Aorta (tissue), 5 donors: Measurements from ENCODE around the gene NFYC. TPM values are rescaled to one million over a fixed set of nuclear protein-coding genes. Genes with fewer than 3 reads are reported as not detected.

Source experiments
- ATAC-seq: fragments of 200-7000 bp; cut with Tn5 transposase; one replicate; pipeline ENCODE4 v1.9.1; 2022; ENCODE audit warnings: moderate library complexity; ENCODE audit not compliant: low FRiP score
- DNase-seq, 2 donors: peaks; one replicate each; pipeline ENCODE4 v3.0.0-alpha.2; 2020
- H3K27ac ChIP-seq, 2 donors: one replicate each; pipeline ENCODE4 v1.5.1; 2013; ENCODE audit warnings: low read length in 2 of 2, mild to moderate bottlenecking in 2 of 2, moderate library complexity in 2 of 2, control low read depth in 1 of 2, inconsistent platforms in 1 of 2, low read depth in 1 of 2
- H3K27me3 ChIP-seq, 2 donors: one replicate each; pipeline ENCODE4 v1.6.1; 2013; ENCODE audit warnings: control low read depth in 1 of 2, low read length in 1 of 2, mild to moderate bottlenecking in 1 of 2, moderate library complexity in 1 of 2; ENCODE audit not compliant: insufficient read depth in 2 of 2, control insufficient read depth in 1 of 2
- H3K36me3 ChIP-seq, 2 donors: one replicate each; pipeline ENCODE4 v1.6.1; 2013; ENCODE audit warnings: control low read depth in 1 of 2, low read length in 1 of 2, mild to moderate bottlenecking in 1 of 2; ENCODE audit not compliant: insufficient read depth in 2 of 2, control insufficient read depth in 1 of 2
- H3K4me1 ChIP-seq, 2 donors: one replicate each; pipeline ENCODE4 v1.6.1; 2013; ENCODE audit warnings: low read length in 2 of 2, control low read depth in 1 of 2, mild to moderate bottlenecking in 1 of 2, moderate library complexity in 1 of 2; ENCODE audit not compliant: insufficient read depth in 2 of 2, control insufficient read depth in 1 of 2
- H3K4me3 ChIP-seq, 2 donors: one replicate each; pipeline ENCODE4 v1.5.1; 2013; ENCODE audit warnings: low read length in 2 of 2, control low read depth in 1 of 2, mild to moderate bottlenecking in 1 of 2
- H3K9me3 ChIP-seq: one replicate; pipeline ENCODE4 v1.6.1; 2013; ENCODE audit warnings: mild to moderate bottlenecking, low read length; ENCODE audit not compliant: control insufficient read depth
- WGBS, 2 donors: extraction: QIAGEN DNeasy Blood & Tissue Kit; methylation state at CpG; one replicate each; pipeline ENCODE4 v1.1.7; 2013; 5-methylcytosine and 5-hydroxymethylcytosine counted together
- intact Hi-C, 2 donors: fragments of 100-400 bp; cut with DNase I; formaldehyde crosslinking; loops; one replicate each; pipeline versions ENCODE4 v1.14.2 to v1.15.0; 2022
- polyA plus RNA-seq, 2 donors: library from polyadenylated mRNA; stranded (reverse); fragments of 200-250 nt; gene quantifications; one replicate each; pipeline ENCODE4 v1.2.3, GENCODE V29; 2013
- total RNA-seq, 2 donors: library from RNA; stranded (reverse); fragmentation: NEBNext Ultra II Directional; extraction: Animal tissue kit (Norgen Biotek cat#: 25700); gene quantifications; one replicate each; pipeline ENCODE4 v1.2.1, GENCODE V29; 2021
- donor health status: healthy with polysubstance abuse.
- donor health status: Bipolar disorder and iron deficiency.
- donor health status: DM: no; HTN: no; CAD: no.
- donor health status: DM: no; HTN: no; CAD: no.
- donor health status: DM: yes; HTN: yes; CAD: no.

NFYC gene
- total and polyA plus RNA-seq, 4 donors: 21.3 to 56.4 (median 37.6) TPM

DNA sequence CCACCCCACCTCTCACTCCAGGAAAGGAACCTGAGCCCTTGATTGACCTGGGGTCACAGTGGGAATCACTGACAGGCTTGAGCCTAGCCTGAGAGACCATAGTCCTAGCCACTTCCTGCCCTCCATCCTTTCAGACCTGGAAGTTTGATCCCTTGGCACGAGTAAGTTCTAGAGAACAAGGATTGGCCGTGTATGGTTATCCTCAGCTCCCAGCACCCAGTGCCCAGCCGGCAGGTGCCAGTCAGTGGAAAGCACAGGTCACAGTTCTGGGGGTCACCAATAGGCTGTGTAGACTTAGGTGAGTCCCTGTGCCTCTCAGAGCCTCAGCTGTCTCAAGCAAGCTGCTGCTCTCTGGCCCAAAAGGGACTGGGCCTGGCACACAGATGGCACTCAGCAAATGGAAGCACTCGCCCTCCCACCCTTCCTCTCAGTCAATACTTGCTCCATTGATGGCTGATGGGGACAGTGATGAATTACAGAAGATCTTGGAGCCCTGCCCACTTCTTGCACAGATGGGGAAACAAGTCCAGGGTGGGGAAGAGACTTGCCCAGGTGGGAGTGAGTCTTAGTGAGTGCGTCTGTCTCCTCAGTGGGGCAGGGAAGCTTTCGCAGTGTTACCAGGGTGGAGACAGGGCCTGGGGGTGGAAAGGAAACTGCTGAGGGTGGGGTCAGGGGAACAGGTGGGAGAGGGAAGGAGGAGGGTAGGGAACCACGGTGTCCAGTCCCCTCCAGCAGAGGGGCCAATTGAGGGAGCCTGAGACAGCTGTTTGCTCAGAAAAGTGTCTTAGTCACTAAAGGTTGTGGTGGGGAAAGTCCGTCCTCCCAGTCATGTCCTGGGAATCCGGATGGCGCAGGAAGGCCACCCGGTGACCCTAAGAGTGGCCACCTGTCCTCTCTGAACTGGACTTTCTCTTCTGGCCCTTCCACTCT is 89.4 kb downstream of the NFYC start:
- Histone ChIP-seq H3K4me1 (peaks cover 0 to 1% of the 10 kb centered on the region in 2 donors), H3K27me3 (no peaks in the 10 kb centered on the region), H3K27ac (no peak overlapping the region), H3K9me3 (no peaks in the 10 kb centered on the region), H3K4me3 (no peak overlapping the region), H3K36me3 (no peaks in the 10 kb centered on the region)
- intact Hi-C loops: loop anchor here in 1 of 2 donors (5.0 kb wide), 1 partner anchor 41 kb away; no protein-coding TSS in a partner anchor
- DNase-seq (peak in 1 of 2 donors; percentile 45), ATAC-seq (no peak)
- 78 to 80% methylated on average over 10 to 11 of the region's 11 CpGs for WGBS, 2 donors

DNA sequence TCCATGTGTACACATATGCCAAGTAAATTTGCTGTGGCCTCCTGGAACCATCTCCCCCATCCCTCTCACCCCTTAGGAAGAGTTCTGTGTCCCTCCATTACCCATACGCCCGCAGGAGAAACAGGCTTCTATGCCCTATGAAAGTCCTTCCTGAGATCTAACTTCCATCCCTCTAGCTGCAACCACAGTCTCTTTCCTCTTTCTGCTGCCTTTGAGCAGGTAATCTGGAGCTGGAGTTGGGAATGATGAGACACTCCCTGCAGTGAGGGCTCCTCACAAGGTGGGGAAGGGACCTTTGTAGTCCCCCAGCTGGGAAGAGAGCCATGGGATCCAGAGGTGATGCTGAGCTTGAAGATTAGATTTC is 90.1 kb downstream of the NFYC start:
- intact Hi-C loops: loop anchor here in 1 of 2 donors (5.0 kb wide), 1 partner anchor 41 kb away; no protein-coding TSS in a partner anchor

DNA sequence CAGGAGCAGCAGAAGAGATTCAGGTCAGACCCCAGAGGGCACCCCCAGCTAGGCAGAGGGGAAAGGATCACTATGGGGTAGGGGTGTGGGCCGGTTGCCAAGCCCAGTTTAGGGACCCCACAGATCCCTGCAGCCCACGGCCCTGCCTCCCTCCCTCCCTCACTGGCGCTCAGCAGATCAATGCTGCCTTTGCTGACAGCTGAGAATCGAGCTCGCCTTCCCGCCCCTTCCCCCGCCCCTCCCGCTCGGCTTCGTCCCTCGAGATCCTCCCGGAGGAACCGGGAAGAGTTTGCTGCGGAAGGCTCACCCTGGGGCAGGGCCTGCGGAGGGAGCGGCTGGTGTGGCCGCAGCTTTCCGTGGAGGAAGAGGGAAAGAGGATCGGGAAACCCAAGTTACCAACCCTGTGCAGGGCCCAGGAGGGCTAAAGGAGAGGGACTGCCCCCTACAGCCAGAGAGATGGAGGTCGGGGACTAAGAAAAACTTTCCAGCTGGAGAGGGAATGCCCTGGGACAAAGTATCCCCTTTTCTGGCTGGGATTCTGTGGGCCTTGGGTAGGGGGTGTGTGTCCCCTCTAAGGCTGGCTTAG is 91.0 kb downstream of the NFYC start:
- 1 to 4% methylated on average over 20 of the region's 20 CpGs for whole genome bisulfite sequencing, 2 donors
- intact Hi-C loops: loop anchor here in 1 of 2 donors (5.0 kb wide), 1 partner anchor 40 kb away; no protein-coding TSS in a partner anchor
- Histone ChIP-seq H3K4me1 (peaks cover 0 to 1% of the 10 kb centered on the region in 2 donors), H3K4me3 (no peak overlapping the region), H3K27me3 (no peaks in the 10 kb centered on the region), H3K27ac (no peak overlapping the region), H3K36me3 (no peaks in the 10 kb centered on the region), H3K9me3 (no peaks in the 10 kb centered on the region)
- ATAC-seq (no peak), DNase-seq (peak in 1 of 2 donors; percentile 81)

More for the DNA sequence above, 90.1 kb downstream of the NFYC start:
- no peak overlapping the region for H3K4me3 ChIP-seq
- H3K9me3 ChIP-seq: no peaks in the 10 kb centered on the region
- no peak for DNase-seq
- H3K36me3 ChIP-seq: no peaks in the 10 kb centered on the region
- WGBS, 2 donors: 87 to 91% methylated on average over 2 of the region's 2 CpGs
- peaks cover 0 to 1% of the 10 kb centered on the region in 2 donors for H3K4me1 ChIP-seq
- no peak overlapping the region for H3K27ac ChIP-seq
- H3K27me3 ChIP-seq: no peaks in the 10 kb centered on the region
- no peak for ATAC-seq

DNA sequence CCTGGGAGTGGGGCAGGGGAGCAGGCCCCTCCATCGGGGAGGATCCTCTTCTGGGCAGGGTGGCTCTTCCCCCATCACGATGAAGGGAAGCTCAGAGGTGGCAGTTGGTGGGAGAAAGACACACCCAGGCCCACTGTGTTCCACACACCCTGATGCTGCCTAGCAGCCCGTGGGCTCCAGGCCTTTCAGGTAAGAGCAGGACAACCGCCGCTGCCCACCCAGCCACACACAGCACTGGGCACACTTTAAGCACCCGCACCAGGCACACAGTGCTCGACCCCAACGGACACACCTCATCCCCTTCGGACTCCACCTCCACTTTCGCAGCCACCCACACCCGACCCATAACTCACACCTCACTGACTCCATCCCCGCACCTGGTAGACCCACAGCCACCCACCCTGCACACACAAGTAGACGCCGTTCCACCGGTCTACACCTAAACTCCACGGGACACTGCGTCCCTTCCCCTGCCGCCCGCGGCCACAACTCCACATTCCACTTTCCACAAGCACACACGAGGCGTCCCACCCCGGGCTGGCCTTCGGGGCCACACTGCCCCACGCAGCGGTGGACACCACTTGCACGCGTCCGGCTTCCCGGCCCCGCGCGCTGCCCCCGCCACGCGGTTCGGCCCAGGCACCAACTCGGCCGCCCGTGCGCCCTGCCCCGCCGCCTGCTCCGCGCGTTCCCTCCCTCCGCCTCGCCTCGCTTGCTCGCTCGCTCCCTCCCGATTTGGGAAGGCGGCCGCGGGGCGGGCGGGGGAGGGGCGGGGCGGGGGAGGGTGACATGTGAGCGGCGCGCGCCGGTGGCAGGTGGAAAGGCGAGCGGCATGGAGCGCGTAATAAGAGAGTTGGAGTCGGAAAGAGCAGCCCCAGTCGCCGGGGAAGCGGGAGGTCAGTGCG is 91.7 kb downstream of the NFYC start, which contains the start of gene KCNQ4:
Gene KCNQ4, plus strand, starts transcription at position 787 of the 905 bp plus-strand sequence. CDS start 307 bp downstream, outside the sequence.
- 3 to 4% methylated on average over 57 to 73 of the region's 73 CpGs for WGBS, 2 donors

DNA sequence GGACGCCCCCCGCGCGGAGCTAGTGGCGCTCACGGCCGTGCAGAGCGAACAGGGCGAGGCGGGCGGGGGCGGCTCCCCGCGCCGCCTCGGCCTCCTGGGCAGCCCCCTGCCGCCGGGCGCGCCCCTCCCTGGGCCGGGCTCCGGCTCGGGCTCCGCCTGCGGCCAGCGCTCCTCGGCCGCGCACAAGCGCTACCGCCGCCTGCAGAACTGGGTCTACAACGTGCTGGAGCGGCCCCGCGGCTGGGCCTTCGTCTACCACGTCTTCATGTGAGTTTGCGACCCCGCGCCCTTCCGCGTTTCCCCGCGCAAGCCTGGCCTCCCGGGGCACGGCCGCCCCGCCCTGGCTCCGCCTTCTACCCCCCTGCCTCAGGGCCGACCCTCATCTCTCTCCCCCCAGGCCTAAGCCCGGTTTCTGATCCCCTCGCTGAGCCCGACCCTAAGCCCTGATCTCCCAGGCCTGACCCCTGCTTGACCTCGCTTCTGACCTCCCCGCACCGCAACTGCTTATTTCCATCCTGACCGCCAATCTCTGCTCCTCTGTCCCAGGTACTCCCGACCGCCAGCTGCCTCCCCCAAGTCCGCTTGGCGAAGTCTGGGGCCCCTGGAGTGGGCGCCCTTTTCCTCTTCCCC is 92.8 kb downstream of the NFYC start:
- H3K36me3 ChIP-seq: no peaks in the 10 kb centered on the region
- peak in 1 of 2 donors; percentile 81 for DNase-seq

More for the DNA sequence above, 91.7 kb downstream of the NFYC start, which contains the start of gene KCNQ4:
- no peaks in the 10 kb centered on the region for H3K36me3 ChIP-seq
- intact Hi-C loops: loop anchor here in 1 of 2 donors (5.0 kb wide), 1 partner anchor 39 kb away; no protein-coding TSS in a partner anchor
- H3K4me1 ChIP-seq: peaks cover 0 to 1% of the 10 kb centered on the region in 2 donors
- ATAC-seq: peak; percentile 59
- H3K4me3 ChIP-seq: peak within 1 kb of the TSS; percentile 58 to 76
- H3K9me3 ChIP-seq: no peaks in the 10 kb centered on the region
- no peaks in the 10 kb centered on the region for H3K27me3 ChIP-seq
- peak; percentile 69 to 90 for DNase-seq
- peak within 1 kb of the TSS; percentile 31 to 61 for H3K27ac ChIP-seq

GRCh38 chr1:40784771-40785151 is 93.3 kb downstream of the NFYC start:
- Histone ChIP-seq H3K36me3 (no peaks in the 10 kb centered on the region), H3K27me3 (no peaks in the 10 kb centered on the region), H3K9me3 (no peaks in the 10 kb centered on the region), H3K4me1 (peaks cover 0 to 1% of the 10 kb centered on the region in 2 donors), H3K4me3 (peak overlapping the region; percentile 58 to 76), H3K27ac (peak overlapping the region in 1 of 2 donors; percentile 61)
- peak in 1 of 2 donors; percentile 81 for DNase-seq
- 4 to 14% methylated on average over 10 of the region's 10 CpGs for WGBS, 2 donors
- no peak for ATAC-seq
- intact Hi-C loops: loop anchor here in 1 of 2 donors (5.0 kb wide), 1 partner anchor 38 kb away; no protein-coding TSS in a partner anchor

More for the DNA sequence above, 92.8 kb downstream of the NFYC start:
- H3K27me3 ChIP-seq: no peaks in the 10 kb centered on the region
- intact Hi-C loops: loop anchor here in 1 of 2 donors (5.0 kb wide), 1 partner anchor 38 kb away; no protein-coding TSS in a partner anchor
- ATAC-seq: no peak
- peak overlapping the region; percentile 31 to 61 for H3K27ac ChIP-seq
- 2 to 3% methylated on average over 29 to 63 of the region's 63 CpGs for WGBS, 2 donors
- no peaks in the 10 kb centered on the region for H3K9me3 ChIP-seq
- H3K4me1 ChIP-seq: peaks cover 0 to 1% of the 10 kb centered on the region in 2 donors
- peak overlapping the region; percentile 58 to 76 for H3K4me3 ChIP-seq

GRCh38 chr1:40785446-40785845 is 93.9 kb downstream of the NFYC start:
- H3K36me3 ChIP-seq: no peaks in the 10 kb centered on the region
- no peak overlapping the region for H3K4me3 ChIP-seq
- WGBS, 2 donors: 81 to 84% methylated on average over 7 of the region's 7 CpGs
- H3K4me1 ChIP-seq: peaks cover 0 to 1% of the 10 kb centered on the region in 2 donors
- DNase-seq: no peak
- H3K27ac ChIP-seq: peak overlapping the region in 1 of 2 donors; percentile 6
- no peaks in the 10 kb centered on the region for H3K27me3 ChIP-seq
- intact Hi-C loops: no loop called here
- no peaks in the 10 kb centered on the region for H3K9me3 ChIP-seq
- no peak for ATAC-seq
